Measurements from ENCODE around the gene RPL21. TPM values are rescaled to one million over a fixed set of nuclear protein-coding genes. Genes with fewer than 3 reads are reported as not detected.
"Not testable (repeated sequence)": the region's sequence is repeated elsewhere in the genome, so short reads cannot be mapped to it uniquely, and the experiment has no call there.

The RPL21 gene
- total RNA-seq, 4 donors from 2014 or later: 336 to 1,611 (median 1,228) TPM

DNA sequence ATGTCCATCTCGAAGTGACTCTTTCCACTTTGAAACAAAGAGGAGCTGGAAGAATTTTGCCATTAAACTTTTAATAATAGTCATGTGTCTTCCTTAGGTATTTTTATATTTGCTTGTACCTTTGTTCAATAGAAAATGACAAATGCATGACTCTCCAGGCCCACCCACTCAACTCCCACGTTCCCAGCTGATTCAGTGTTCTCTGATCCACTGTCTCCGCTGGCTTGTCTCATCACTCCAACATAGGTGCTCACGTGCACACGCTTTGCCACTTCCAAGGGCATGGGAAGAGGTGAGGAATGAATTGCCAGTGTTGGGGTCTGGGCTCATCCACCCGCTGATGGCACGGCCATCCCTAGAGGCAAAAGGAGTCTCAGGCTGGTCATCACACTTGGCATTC, 43.7 kb downstream of the RPL21 start:
- no peak for ATAC-seq
- Histone ChIP-seq H3K27me3 (peaks cover 6% of the 10 kb centered on the region), H3K9me3 (no peaks in the 10 kb centered on the region), H3K36me3 (no peaks in the 10 kb centered on the region), H3K4me1 (no peaks in the 10 kb centered on the region), H3K4me3 (no peak overlapping the region), H3K27ac (no peak overlapping the region)
- TF ChIP-seq POLR2A (IDR thresholded peaks at IDR 0.05): no peak
- 79 to 96% methylated on average over 4 to 7 of the region's 7 CpGs for WGBS, 2 donors (ENCODE audit: low coverage in 1 of 2)

DNA sequence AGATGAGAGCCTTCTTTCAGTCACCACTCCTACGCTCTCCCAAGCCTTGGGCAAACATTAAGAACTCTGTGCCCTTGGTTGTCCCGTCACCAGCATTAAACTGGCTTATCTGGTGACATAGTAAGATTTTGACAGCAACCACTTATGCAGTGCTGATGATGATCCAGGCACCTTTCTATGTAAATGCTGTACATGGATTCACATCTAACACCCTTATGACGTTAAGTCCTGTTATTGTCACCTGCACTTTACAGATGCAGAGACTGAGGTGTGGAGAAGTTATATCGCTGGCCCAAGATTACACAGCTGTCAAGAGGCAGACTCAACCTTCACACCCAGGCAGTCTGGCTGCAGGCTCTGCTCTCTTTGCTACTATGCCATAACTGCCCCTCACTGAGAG, 44.3 kb downstream of the RPL21 start:
- TF ChIP-seq POLR2AphosphoS5 (IDR thresholded peaks at IDR 0.05) (no peak), EP300 (IDR thresholded peaks at IDR 0.05) (no peak), POLR2A (IDR thresholded peaks at IDR 0.05) (no peak)
- TF ChIP-seq, protein P1, sequence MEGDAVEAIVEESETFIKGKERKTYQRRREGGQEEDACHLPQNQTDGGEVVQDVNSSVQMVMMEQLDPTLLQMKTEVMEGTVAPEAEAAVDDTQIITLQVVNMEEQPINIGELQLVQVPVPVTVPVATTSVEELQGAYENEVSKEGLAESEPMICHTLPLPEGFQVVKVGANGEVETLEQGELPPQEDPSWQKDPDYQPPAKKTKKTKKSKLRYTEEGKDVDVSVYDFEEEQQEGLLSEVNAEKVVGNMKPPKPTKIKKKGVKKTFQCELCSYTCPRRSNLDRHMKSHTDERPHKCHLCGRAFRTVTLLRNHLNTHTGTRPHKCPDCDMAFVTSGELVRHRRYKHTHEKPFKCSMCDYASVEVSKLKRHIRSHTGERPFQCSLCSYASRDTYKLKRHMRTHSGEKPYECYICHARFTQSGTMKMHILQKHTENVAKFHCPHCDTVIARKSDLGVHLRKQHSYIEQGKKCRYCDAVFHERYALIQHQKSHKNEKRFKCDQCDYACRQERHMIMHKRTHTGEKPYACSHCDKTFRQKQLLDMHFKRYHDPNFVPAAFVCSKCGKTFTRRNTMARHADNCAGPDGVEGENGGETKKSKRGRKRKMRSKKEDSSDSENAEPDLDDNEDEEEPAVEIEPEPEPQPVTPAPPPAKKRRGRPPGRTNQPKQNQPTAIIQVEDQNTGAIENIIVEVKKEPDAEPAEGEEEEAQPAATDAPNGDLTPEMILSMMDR (IDR thresholded peaks at IDR 0.05): no peak
- Histone ChIP-seq H3K4me1 (no peaks in the 10 kb centered on the region), H3K36me3 (no peaks in the 10 kb centered on the region), H3K27ac (no peak overlapping the region), H3K27me3 (peaks cover 6% of the 10 kb centered on the region), H3K4me3 (no peak overlapping the region), H3K9me3 (no peaks in the 10 kb centered on the region)
- 74 to 94% methylated on average over 2 to 4 of the region's 4 CpGs for WGBS, 2 donors (ENCODE audit: low coverage in 1 of 2)
- ATAC-seq: no peak

- no peak for ATAC-seq
These were observed 45.1 kb downstream of the RPL21 start for GRCh38 chr13:27296496-27296895.

DNA sequence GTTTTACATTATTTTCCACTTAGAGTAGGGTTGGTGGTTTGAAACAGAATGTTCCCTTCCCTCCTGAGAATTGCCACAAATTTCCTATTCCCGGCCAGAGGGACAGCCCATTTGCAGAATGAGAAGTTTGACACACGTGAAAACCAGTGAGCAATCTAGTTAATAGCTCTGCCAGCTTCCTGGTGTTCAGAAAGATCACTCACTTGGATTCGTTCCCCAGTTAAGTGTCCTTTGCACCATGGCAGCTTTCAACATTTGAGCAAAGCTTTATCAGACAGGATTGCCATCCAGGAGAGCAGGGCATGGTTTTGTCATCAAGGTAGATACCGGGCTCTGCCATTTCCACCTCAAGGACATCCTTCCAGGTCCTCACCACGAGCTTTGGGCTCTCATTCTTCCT, 47.5 kb downstream of the RPL21 start:
- ATAC-seq: no peak
- no peaks in the 10 kb centered on the region for H3K4me1 ChIP-seq
- TF ChIP-seq POLR2A (IDR thresholded peaks at IDR 0.05): no peak
- no peak for TF ChIP-seq EP300 (IDR thresholded peaks at IDR 0.05)
- TF ChIP-seq, protein P1 (IDR thresholded peaks at IDR 0.05): no peak
- no peak for TF ChIP-seq POLR2AphosphoS5 (IDR thresholded peaks at IDR 0.05)
- H3K4me3 ChIP-seq: no peak overlapping the region
- H3K36me3 ChIP-seq: no peaks in the 10 kb centered on the region
- H3K27me3 ChIP-seq: peaks cover 6% of the 10 kb centered on the region
- 61 to 83% methylated on average over 1 to 5 of the region's 5 CpGs for WGBS, 2 donors (ENCODE audit: low coverage in 1 of 2)
- H3K27ac ChIP-seq: no peak overlapping the region
- no peaks in the 10 kb centered on the region for H3K9me3 ChIP-seq

More at GRCh38 chr13:27296496-27296895, 45.1 kb downstream of the RPL21 start:
- no CpG with 5 or more reads among the region's 8 CpGs for WGBS, 2 donors (ENCODE audit: low coverage in 1 of 2)
- Histone ChIP-seq H3K27me3 (peaks cover 6% of the 10 kb centered on the region), H3K36me3 (no peaks in the 10 kb centered on the region), H3K9me3 (no peaks in the 10 kb centered on the region), H3K4me1 (no peaks in the 10 kb centered on the region), H3K4me3 (no peak overlapping the region), H3K27ac (no peak overlapping the region)
- TF ChIP-seq EP300 (IDR thresholded peaks at IDR 0.05): no peak
- TF ChIP-seq, protein P1 (IDR thresholded peaks at IDR 0.05): no peak

DNA sequence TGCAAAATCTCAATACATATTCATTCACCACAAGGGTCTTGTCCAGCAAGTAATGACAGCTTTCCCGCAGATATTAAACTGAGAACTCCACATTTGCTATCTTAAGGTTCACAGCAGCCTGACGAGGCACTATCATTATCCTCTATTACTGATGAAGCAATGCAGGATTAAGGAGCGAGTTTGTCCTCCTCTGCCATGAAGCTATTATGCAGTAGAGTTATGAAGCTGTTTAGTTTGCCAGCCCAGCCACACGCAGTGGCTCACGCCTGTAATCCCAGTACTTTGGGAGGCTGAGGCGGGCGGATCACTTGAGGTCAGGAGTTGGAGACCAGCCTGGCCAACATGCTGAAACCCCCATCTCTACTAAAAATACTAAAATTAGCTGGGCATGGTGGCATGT, 49.0 kb downstream of the RPL21 start:
- H3K27ac ChIP-seq, H3K4me3 ChIP-seq, H3K4me1 ChIP-seq, ATAC-seq, H3K36me3 ChIP-seq, H3K27me3 ChIP-seq, H3K9me3 ChIP-seq: not testable (repeated sequence)
- WGBS, 2 donors (ENCODE audit: low coverage in 1 of 2): 68 to 69% methylated on average over 4 to 5 of the region's 7 CpGs

DNA sequence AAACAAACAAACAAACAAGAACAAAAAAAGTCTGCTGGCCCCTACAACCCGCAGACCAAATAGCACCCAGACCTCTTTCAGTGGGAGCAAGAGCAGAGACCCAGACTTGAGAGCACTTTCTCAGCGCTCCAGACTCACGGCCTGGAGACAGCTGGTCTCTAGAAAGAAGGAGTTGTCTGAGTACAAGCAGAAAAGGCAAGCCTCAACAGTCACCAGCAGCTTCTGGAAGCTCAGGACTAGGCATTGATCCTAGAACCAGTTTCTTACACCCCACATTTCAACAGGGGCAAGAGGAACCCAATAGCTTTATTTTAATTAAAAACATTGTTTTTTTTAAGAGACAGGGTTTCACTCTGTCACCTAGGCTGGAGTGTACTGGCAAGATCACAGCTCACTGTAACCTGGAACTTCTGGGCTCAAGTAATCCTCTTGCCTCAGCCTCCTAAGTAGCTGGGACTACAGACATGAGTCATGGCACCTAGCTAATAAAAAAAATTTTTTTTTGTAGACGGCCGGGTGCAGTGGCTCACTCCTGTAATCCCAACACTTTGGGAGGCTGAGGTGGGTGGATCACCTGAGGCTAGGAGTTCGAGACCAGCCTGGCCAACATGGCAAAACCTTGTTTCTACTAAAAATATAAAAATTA, 49.7 kb downstream of the RPL21 start:
- peaks cover 5% of the 10 kb centered on the region for H3K27me3 ChIP-seq
- no peak overlapping the region for H3K4me3 ChIP-seq
- no peaks in the 10 kb centered on the region for H3K4me1 ChIP-seq
- WGBS, 2 donors (ENCODE audit: low coverage in 1 of 2): 70 to 73% methylated on average over 3 to 5 of the region's 6 CpGs
- H3K36me3 ChIP-seq: no peaks in the 10 kb centered on the region
- ATAC-seq: no peak
- no peaks in the 10 kb centered on the region for H3K9me3 ChIP-seq
- no peak overlapping the region for H3K27ac ChIP-seq
- TF ChIP-seq, protein P1 (IDR thresholded peaks at IDR 0.05): no peak
- no peak for TF ChIP-seq EP300 (IDR thresholded peaks at IDR 0.05)
